Measurements from ENCODE around the gene ERRFI1.
"Not testable (repeated sequence)": the region's sequence is repeated elsewhere in the genome, so short reads cannot be mapped to it uniquely, and the experiment has no call there.

The ERRFI1 gene, protein sequence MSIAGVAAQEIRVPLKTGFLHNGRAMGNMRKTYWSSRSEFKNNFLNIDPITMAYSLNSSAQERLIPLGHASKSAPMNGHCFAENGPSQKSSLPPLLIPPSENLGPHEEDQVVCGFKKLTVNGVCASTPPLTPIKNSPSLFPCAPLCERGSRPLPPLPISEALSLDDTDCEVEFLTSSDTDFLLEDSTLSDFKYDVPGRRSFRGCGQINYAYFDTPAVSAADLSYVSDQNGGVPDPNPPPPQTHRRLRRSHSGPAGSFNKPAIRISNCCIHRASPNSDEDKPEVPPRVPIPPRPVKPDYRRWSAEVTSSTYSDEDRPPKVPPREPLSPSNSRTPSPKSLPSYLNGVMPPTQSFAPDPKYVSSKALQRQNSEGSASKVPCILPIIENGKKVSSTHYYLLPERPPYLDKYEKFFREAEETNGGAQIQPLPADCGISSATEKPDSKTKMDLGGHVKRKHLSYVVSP

DNA sequence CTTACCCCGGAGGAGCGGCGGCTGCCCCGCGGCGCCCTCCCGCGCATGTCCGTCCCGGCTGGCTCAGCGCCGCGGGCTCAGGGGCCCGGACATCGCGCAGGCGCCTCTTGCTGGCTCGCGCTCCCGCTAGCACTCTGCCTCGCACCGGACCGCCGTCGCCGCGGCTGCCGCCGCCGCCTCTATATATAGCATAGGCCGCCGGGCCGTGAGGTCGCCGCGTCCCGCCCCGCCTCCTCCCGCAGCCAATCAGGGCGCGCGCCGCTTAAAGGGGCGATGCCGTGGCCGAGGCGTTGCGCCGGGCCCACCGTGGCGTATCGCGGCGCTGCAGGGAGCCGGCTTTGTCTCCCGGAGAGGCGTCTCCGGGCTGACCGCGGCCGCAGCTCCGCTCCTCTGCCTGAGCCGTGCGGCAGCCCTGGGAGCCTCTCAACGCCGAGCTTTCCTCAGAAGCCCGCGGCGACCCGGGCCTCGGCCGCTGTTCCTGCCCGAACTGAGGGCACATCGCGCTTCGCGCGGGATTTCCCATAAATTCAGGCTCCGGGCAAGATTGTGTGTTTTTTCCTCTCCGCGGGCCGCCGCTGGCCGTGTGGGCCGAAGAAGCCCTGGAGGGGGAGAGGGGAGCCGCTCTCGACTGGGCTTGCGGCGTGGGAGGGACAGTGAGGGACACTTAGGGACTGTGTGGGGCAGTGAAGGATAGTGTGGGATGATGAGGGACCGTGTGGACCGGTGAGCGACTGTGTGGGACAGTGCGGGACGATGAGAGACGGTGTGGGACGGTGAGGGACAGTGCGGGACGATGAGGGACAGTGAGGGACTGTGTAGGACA, at the start of gene ERRFI1:
TSS of gene ERRFI1 (minus strand) at position 157 of the 823 bp plus-strand sequence. CDS start 10,690 bp downstream, outside the sequence.
- DNase-seq: peak; percentile 95

DNA sequence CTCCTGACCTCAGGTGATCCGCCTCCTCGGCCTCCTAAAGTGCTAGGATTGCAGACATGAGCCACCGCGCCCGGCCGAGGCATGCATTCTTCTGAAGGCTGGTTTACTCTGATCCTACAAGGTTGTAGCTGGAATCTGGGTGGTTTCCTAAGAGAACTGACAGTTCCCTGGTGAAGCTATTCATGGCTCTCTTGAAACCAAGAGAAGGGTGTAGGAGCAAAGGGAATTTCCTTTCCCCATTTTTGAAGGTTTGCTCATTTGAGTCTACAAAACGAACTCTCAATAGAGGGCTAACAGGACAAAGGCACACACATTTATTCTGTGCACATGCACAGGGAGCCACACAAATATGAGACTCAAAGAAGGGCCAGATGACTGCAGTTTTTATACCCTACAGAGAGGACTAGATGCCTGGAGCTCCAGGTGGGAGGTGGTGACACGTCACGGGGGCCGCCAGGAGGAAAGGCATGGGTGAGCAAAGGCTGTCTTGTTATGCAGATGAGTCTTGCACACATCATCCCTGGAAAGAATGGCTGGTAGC, 49.5 kb upstream of the ERRFI1 start:
- DNase-seq: no peak

DNA sequence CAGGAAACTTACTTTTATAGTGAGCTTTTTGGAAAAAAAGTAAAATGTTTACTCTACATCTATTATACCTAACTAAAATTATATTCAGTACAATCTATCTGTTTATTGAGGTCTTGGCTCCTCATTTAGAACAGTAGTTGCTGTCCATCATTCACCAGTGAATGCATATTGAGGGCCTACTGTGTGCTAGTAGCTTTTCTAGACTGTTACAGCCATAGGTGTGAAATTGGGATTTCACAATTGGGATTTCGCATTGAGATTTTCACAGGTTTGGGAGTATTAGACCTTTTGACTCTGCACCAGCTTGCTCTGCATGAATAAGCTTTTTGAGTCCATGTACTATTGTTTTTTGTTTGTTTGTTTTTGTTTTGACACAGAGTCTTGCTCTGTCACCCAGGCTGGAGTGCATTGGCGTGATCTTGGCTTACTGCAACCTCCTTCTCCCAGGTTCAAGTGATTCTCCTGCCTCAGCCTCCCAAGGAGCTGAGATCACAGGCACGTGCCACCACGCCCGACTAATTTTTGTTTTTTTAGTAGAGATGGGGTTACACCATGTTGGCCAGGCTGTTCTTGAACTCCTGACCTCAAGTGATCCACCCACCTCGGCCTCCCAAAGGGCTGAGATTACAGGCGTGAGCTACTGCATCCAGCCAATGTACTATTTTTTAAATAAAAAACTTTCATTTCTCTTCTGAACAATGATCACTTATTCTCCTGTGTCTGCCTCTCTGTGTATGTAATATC, 47.2 kb upstream of the ERRFI1 start:
- DNase-seq: no peak

DNA sequence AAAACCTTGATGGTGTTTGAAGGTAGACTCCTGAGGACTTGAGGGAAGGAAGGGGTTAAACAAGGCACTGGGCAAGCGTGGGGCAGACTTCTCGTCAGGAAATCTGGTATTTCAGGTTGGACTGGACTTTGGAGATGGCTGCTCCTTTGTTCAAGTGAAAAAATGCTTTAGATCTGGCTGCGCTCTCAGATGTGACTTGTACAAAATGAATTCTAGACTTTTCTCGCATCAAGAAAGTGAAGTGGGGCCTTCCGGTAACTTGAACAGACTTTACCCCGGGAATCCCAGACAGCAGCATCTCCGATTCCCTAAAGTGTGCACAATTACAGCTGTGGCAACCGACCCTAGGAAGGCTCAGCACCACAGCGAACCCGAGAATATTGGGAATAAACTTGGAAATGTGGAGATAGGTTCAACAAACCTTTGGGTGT, 44.3 kb upstream of the ERRFI1 start:
- DNase-seq: no peak

DNA sequence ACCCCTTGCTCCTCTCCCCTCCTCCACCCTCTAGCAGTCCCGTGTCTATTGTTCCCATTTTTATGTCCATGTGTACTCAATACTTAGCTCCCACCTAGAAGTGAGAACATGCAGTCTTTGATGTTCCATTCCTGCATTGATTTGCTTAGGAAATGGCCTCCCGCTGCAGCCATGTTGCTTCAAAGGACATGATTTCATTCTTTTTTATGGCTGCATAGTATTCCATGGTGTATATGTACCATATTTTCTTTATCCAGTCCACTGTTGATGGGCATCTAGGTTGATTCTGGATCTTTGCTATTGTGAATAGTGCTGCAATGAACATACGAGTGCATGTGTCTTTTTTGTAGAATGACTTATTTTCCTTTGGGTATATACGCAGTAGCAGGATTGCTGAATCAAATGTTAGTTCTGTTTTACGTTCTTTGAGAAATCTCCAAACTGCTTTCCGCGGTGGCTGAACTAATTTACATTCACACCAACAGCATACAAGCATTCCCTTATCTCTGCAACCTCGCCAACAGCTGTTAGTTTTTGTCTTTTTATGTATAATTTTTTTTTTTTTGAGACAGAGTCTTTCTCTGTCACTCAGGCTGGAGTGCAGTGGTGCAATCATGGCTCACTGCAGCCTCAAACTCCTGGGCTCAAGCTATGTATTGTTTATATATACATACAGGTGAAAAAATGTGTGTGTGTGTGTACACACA, 43.7 kb upstream of the ERRFI1 start:
- not testable (repeated sequence) for DNase-seq

DNA sequence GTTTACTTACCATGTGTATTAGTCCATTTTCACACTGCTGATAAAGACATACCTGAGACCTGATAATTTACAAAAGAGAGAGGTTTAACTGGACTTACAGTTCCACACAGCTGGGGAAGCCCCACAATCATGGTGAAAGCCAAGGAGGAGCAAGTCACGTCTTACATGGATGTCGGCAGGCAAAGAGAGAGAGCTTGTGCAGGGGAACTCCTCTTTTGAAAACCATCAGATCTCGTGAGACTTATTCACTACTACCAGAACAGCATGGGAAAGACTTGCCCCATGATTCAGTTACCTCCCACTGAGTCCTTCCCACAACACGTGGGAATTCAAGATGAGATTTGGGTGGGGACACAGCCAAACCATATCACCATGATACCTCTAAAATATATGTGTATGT, 39.3 kb upstream of the ERRFI1 start:
- DNase-seq: no peak

DNA sequence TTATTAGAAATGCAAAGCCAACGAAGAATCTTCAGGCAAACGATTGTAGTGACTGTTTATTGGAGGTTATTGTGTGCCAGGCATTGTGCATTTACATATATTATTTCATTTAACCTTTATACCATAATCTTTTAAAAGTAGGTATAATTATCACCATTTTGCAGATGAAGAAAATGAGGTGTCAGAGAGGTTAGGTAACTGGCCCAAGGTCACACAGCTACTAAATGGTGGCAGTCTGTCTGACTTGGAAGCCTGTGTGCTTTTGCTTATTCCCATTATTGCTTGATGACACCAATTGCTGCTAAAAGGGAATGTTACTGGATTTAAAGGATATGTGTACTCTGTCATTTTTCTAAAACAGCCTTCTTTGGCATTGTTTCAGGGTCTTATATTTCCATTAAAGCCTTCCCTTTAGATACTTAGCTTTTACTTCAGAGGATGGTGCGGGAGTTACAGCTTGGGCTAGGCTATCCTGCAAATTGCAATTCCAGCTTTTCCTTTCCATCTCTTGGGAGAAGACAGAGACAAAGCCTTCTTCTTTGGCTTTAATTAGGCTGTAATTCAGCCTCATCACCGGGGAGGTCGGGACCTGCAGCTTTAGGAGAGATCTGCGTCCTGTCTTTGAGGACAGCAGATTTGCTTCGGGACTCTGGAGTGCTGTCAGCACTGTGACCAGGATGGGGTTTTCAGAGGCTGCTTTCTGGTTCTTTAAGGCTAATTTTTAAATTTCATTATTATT, 37.4 kb upstream of the ERRFI1 start:
- DNase-seq: no peak

DNA sequence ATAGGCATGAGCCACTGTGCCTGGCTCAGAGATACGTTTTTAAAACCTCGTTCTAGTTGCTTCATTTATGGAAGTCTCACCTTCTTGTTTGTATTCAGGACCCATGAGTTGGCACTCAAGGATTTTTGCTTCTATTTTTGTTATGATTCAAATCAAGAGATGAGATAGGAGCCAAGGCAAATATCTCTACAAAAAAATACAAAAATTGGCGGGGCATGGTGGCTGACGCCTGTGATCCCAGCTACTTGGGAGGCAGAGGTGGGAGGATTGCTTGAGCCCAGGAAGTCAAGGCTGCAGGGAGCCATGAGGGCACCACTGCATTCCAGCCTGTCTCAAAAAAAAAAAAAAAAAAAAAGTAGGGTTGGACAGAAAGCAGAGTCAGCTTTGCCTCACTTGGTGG, 36.8 kb upstream of the ERRFI1 start:
- no peak for DNase-seq

DNA sequence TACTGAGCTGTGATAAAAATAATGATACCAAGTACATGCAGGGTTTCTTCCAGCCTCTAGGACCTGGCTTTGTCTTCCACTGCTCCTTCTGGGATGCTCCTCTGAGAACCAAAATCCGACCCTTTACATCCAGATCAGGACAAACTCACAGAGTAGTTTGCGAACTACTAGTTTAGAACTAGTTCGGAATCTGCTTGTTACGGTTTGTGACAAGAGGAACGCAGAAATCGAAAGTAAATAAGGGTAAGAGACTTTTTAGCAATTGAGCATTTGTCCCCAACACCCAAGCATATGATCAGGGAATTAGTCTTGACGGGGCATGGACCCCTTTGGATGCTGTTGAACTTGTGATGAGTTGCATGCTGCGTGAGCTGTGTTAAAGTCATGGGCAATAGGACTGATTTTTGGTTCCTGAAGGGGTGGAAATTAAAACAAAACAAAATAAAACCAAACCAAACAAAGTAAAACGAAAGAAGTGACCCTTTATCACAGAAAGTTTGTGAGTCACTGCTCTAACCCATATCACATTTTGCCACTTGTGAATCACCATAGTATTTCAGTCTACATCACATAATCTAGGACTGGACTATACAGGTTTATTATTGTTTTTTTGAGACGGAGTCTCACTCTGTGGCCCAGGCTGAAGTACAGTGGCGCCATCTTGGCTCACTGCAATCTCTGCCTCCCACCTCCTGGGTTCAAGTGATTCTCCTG, 35.7 kb upstream of the ERRFI1 start:
- DNase-seq: no peak

DNA sequence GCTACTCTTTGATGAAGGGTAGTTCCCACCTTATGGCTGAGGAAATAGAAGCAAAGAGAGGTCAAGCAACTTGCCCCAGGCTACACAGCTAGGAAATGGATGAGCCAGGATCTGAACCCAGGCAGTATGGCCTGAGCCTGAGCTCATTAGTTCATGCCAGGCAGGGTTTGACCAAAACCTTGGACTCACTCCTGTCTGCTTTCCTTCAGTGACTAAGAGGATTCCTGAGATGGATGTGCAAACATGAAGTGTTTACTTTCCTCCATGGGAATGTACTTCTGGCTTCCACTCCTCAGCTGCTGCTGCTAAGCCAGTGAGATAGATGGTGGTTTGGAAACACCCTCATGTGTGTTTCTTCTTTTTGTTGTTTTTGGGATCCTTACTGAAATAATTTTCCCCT, 35.1 kb upstream of the ERRFI1 start:
- DNase-seq: no peak

DNA sequence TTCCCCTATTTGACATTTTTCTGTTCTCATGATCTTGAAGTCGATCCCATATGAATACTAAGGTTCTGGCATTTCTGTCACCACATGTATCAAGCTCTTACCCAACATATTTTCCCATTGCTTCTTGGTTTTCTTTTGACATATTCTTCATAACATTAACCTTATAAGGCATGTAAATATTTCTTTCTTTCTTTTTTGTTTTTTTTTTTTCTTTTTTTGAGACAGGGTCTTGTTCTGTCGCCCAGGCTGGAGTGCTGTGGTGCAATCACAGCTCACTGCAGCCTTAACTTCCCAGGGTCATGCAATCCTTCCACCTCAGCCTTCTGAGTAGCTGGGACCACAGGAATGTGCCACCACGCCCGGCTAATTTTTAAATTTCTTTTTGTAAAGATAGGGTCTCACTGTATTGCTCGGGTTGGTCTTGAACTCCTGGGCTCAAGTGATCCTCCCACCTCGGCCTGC, 33.1 kb upstream of the ERRFI1 start:
- no peak for DNase-seq

DNA sequence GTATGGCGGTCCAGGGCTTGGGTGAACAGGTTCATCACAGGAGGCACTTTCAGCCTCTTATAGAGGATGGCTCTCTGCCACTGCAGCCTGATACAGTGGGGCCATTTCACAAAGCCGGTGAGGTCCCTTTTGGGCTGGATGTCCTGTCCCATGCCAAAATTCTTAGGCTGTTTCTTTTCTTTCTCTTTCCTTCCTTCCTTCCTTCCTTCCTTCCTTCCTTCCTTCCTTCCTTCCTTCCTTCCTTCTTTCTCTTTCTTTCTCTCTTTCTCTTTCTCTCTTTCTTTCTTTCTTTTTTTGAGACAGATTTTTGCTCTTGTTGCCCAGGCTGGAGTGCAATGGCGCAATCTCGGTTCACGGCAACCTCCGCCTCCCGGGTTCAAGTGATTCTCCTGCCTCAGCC, 31.7 kb upstream of the ERRFI1 start:
- DNase-seq: not testable (repeated sequence)

DNA sequence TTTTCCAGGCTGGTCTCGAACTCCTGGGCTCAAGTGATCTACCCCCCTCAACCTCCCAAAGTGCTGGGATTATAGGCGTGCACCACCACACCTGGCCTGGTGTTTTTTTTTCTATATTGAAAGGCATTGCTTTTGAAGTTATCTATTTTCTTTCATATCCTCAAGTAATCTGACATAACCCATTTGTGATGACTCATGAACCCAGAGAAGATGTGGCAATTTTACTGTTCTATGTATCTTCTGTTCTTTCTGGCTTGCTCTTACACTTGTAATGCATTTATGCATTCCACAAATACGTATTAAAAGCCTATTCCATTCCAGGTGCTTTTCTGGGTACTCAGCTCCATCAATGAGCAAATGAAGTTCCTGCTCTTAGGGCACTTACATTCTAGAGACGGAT, 29.9 kb upstream of the ERRFI1 start:
- DNase-seq: no peak

DNA sequence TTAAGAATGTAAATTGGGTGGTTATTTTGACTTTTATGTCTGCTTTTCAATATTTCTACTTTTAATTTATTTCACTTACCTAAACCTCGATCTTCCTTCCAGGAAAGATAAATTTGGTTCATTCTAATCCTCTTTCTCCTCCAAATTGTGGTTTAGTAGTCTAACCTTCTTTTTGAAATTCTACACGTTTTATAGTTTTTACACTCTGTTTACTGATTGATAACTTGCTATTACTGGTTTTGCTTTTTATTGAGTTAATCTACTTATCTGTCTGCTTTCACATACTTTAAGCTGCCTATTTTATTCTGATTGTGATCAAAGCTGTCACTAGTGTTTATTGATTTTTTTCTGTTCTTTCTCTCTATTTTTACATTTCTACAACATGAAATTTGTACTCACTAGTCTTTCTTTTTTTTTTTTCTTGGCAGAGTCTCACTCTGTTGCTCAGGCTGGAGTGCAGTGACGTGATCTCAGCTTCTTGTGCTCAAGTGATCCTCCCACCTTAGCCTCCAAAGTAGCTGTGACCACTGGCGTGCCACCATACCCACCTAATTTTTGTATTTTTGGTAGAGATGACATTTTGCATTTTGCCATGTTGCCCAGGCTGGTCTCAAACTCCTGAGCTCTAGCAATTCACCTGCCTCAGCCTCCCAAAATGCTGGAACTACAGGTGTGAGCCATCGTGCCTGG, 27.9 kb upstream of the ERRFI1 start:
- no peak for DNase-seq

DNA sequence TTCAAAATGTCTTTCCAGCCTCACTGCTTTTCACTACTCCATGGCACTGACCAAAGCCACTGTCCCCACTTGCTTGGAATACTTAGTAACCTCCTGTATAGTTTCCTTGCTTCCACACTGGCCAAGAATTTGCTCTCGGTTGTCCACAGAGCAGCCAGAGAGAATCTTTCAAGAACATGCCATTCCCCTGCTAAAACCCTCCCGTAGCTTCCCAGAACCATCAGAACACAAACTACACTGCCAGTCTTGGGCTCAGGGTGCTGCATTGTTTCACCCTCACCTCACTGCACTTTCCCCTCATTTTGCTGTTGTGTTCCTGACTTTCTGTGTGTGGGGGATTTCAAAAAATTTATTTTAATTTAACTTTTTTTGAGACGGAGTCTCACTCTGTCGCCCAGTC, 25.5 kb upstream of the ERRFI1 start:
- DNase-seq: no peak

DNA sequence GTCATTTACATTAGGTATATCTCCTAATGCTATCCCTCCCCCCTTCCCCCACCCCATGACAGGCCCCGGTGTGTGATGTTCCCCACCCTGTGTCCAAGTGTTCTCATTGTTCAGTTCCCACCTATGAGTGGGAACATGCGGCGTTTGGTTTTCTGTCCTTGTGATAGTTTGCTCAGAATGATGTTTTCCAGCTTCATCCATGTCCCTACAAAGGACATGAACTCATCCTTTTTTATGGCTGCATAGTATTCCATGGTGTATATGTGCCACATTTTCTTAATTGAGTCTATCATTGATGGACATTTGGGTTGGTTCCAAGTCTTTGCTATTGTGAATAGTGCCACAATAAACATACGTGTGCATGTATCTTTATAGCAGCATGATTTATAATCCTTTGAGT, 23.1 kb upstream of the ERRFI1 start:
- DNase-seq: not testable (repeated sequence)

DNA sequence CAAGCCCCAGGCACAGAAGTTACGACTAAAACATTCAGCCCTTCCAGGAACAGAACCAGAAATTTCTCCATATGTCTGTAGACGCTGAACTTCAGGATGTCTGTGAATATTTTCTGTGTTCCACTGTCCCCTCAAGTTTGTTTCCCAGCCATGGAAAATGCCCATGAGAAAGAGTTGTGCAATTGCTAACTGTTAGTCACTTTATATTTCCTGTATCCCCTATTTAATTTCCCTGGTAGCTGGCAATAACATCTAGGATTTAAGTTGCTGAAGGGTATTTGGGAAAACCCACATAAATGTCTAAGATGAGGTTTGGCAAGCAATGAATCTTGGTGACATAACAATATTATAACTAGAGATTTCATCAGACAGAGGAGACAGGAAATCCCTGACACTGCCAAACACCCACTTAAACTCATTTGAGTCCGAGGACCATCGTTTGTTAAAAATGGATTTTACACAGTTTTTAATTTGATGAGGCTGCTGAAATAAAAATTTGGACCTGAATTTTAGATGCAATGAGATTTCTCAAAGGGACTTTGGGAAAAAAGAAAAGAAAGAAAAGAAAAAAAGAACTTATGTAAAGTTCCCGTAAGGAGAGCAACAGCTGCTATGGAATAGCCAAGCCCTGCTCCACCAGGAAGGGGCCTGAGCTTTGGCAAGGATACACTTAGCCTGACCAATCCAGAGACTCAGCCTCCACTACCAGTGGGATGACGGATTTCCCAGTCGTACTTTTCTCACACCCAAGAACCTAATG, 21.8 kb upstream of the ERRFI1 start:
- DNase-seq: no peak

DNA sequence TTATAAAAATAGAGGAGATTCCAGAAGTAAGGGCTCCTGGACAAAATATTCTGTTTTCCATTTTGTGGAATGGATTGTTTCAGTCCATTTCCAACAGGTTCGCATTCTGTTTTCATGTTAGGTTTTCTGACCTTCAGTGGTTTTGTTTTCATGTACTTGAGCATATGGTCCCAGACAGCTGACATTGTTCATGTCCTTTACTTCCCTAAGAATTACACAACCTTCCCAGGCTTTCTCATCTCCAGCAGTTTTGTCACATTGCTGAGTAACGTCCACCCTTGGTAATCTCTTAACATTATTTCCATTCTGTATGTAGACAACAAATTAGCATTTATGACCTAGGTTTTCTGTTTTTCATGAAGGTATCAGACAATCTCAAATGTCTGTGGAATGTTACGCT, 21.0 kb upstream of the ERRFI1 start:
- DNase-seq: no peak

DNA sequence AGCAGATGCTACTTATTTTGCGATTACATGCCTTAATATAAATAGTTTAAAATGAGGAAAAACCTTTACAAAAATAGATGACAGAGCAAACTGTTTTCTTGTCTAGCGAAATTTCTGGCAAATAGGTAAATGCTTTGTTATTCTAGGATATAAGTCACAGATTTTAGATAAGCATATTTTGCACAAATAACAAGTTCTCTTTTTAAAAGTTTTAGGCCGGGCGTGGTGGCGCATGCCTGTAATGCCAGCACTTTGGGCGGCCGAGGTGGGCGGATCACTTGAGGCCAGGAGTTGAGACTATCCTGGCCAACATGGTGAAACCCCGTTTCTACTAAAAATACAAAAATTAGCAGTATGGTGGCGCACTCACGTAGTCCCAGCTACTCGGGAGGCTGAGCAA, 20.3 kb upstream of the ERRFI1 start:
- DNase-seq: no peak
